Lower leg skin (tissue), 4 donors: ENCODE results near the gene LRFN2. TPM values are rescaled to one million over a fixed set of nuclear protein-coding genes. Genes with fewer than 3 reads are reported as not detected.

Experiments used
- DNase-seq, 2 donors: peaks; one replicate each; pipeline ENCODE4 v3.0.0-alpha.2; 2019; ENCODE audit warnings: low spot score in 2 of 2
- H3K4me3 ChIP-seq: fragments of 200-600 bp; sonication (generic); 2 replicates; pipeline ENCODE4 v1.5.1; 2017; ENCODE audit warnings: mild to moderate bottlenecking, low read depth; ENCODE audit not compliant: poor library complexity, severe bottlenecking
- CTCF ChIP-seq, 3 donors: fragments of 450-650 bp; IDR thresholded peaks; one replicate each; pipeline ENCODE4 v1.5.1; 2016; ENCODE audit warnings: antibody characterized with exemption in 3 of 3, mild to moderate bottlenecking in 3 of 3, moderate library complexity in 2 of 3
- POLR2A ChIP-seq, 2 donors: fragments of 450-650 bp; IDR thresholded peaks; one replicate each; pipeline ENCODE4 v1.6.1; 2016 to 2017; ENCODE audit warnings: antibody characterized with exemption in 2 of 2, mild to moderate bottlenecking in 1 of 2, moderate library complexity in 1 of 2
- WGBS, 2 donors: methylation state at CpG; one replicate each; pipeline ENCODE4 v1.1.5; 2018; 5-methylcytosine and 5-hydroxymethylcytosine counted together
- intact Hi-C: fragments of 100-400 bp; cut with DNase I; formaldehyde crosslinking; loops from one replicate; pipeline ENCODE4 v1.15.0; 2023; ENCODE audit warnings: low total_unique reads
- total RNA-seq, 4 donors: library from RNA; depleted of rRNA; stranded (reverse); fragments of >200 nt; gene quantifications; one replicate each; pipeline ENCODE4 v1.1.0, GENCODE V29; 2016

The LRFN2 gene
- total RNA-seq, 4 donors from 2014 or later: 0.10 TPM; not detected in 3

GRCh38 chr6:40524797-40525585 is 62.2 kb downstream of the LRFN2 start:
- WGBS, 2 donors: 61 to 69% methylated on average over 6 of the region's 6 CpGs
- no peak overlapping the region for H3K4me3 ChIP-seq
- DNase-seq: no peak
- intact Hi-C loops: no loop called here
- TF ChIP-seq CTCF (IDR thresholded peaks at IDR 0.05): no peak
- TF ChIP-seq POLR2A (IDR thresholded peaks at IDR 0.05): no peak

- 33 to 37% methylated on average over 5 of the region's 5 CpGs for WGBS, 2 donors
- intact Hi-C loops: no loop called here
Measured at GRCh38 chr6:40523505-40524172, 63.5 kb downstream of the LRFN2 start.

GRCh38 chr6:40521496-40521895 is 65.7 kb downstream of the LRFN2 start:
- H3K4me3 ChIP-seq: no peak overlapping the region
- no peak for TF ChIP-seq POLR2A (IDR thresholded peaks at IDR 0.05)
- TF ChIP-seq CTCF (IDR thresholded peaks at IDR 0.05): no peak
- intact Hi-C loops: no loop called here
- WGBS, 2 donors: 56 to 63% methylated on average over 6 of the region's 6 CpGs
- no peak for DNase-seq

More at GRCh38 chr6:40523505-40524172, 63.5 kb downstream of the LRFN2 start:
- TF ChIP-seq CTCF (IDR thresholded peaks at IDR 0.05): no peak
- TF ChIP-seq POLR2A (IDR thresholded peaks at IDR 0.05): no peak
- DNase-seq: peak in 1 of 2 donors; percentile 25
- H3K4me3 ChIP-seq: no peak overlapping the region

- no peak for DNase-seq
- no peak for TF ChIP-seq CTCF (IDR thresholded peaks at IDR 0.05)
- no peak for TF ChIP-seq POLR2A (IDR thresholded peaks at IDR 0.05)
- H3K4me3 ChIP-seq: no peak overlapping the region
- intact Hi-C loops: no loop called here
- 62 to 72% methylated on average over 5 to 10 of the region's 10 CpGs for WGBS, 2 donors
Measured at GRCh38 chr6:40520678-40521077, 66.5 kb downstream of the LRFN2 start.

GRCh38 chr6:40520084-40520483 is 67.1 kb downstream of the LRFN2 start:
- DNase-seq: no peak
- H3K4me3 ChIP-seq: no peak overlapping the region
- WGBS, 2 donors: 51 to 68% methylated on average over 5 of the region's 5 CpGs
- TF ChIP-seq POLR2A (IDR thresholded peaks at IDR 0.05) (no peak), CTCF (IDR thresholded peaks at IDR 0.05) (no peak)
- intact Hi-C loops: no loop called here
